Stimulated activated CD8-positive, alpha-beta memory T cell treated with anti-CD3 and anti-CD28 coated beads, Interleukin-7, amount 100 ng/mL, for 48 hours (primary cell): ENCODE data around the gene FRMD5.
A peak's percentile ranks its signal among the peaks of the same experiment; 100 is the strongest.

Experiments
- DNase-seq, 2 donors: peaks; one replicate each; pipeline ENCODE4 v3.0.0-alpha.2; 2020; ENCODE audit warnings: low read depth in 1 of 2; ENCODE audit errors: extremely low read depth in 1 of 2

Gene FRMD5

GRCh38 chr15:43931790-43932435 is 263.2 kb downstream of the FRMD5 start:
- no peak for DNase-seq

GRCh38 chr15:43931119-43931518 is 264.0 kb downstream of the FRMD5 start:
- DNase-seq, result no peak

GRCh38 chr15:43930556-43930955 is 264.5 kb downstream of the FRMD5 start:
- DNase-seq, result no peak

- DNase-seq, result no peak
Measured at GRCh38 chr15:43930079-43930478, 265.0 kb downstream of the FRMD5 start.

GRCh38 chr15:43928152-43928551 is 266.9 kb downstream of the FRMD5 start:
- DNase-seq, result no peak

- no peak for DNase-seq
Measured at GRCh38 chr15:43927203-43927602, 267.9 kb downstream of the FRMD5 start.

- DNase-seq, result no peak
Measured at GRCh38 chr15:43923553-43923952, 271.5 kb downstream of the FRMD5 start.

- no peak for DNase-seq
Measured at GRCh38 chr15:43922021-43922420, 273.1 kb downstream of the FRMD5 start.

- no peak for DNase-seq
Measured at GRCh38 chr15:43920815-43921214, 274.3 kb downstream of the FRMD5 start.

- no peak for DNase-seq
Measured at GRCh38 chr15:43920254-43920600, 274.8 kb downstream of the FRMD5 start.

- DNase-seq, result no peak
Measured at GRCh38 chr15:43919540-43920253, 275.4 kb downstream of the FRMD5 start.

- no peak for DNase-seq
Measured at GRCh38 chr15:43918717-43919116, 276.4 kb downstream of the FRMD5 start.

GRCh38 chr15:43916326-43916660 is 278.8 kb downstream of the FRMD5 start:
- DNase-seq, result no peak

- no peak for DNase-seq
Measured at GRCh38 chr15:43915631-43916325, 279.3 kb downstream of the FRMD5 start.

- no peak for DNase-seq
Measured at GRCh38 chr15:43913941-43914340, 281.1 kb downstream of the FRMD5 start.

- DNase-seq, result no peak
Measured at GRCh38 chr15:43913026-43913780, 281.9 kb downstream of the FRMD5 start.

- DNase-seq, result no peak
Measured at GRCh38 chr15:43912208-43912607, 282.9 kb downstream of the FRMD5 start.

- no peak for DNase-seq
Measured at GRCh38 chr15:43911235-43911781, 283.8 kb downstream of the FRMD5 start.

GRCh38 chr15:43908516-43909050 is 286.5 kb downstream of the FRMD5 start:
- DNase-seq, result no peak

GRCh38 chr15:43905755-43906154 is 289.3 kb downstream of the FRMD5 start:
- no peak for DNase-seq

GRCh38 chr15:43903864-43904290 is 291.2 kb downstream of the FRMD5 start:
- DNase-seq, result peak; percentile 8 to 28
